Pancreas (tissue), 10 donors: ENCODE data around the gene LANCL2. TPM values are rescaled to one million over a fixed set of nuclear protein-coding genes. Genes with fewer than 3 reads are reported as not detected.
"Not testable (repeated sequence)": the region's sequence is repeated elsewhere in the genome, so short reads cannot be mapped to it uniquely, and the experiment has no call there.

Experiments
- ATAC-seq, 4 donors: fragments of 200-7000 bp; cut with Tn5 transposase; one replicate each; pipeline versions ENCODE4 v1.8.0 to v1.9.1; 2020; ENCODE audit warnings: mild to moderate bottlenecking in 4 of 4, moderate library complexity in 4 of 4
- DNase-seq, 6 donors: peaks; one replicate each; pipeline ENCODE4 v3.0.0-alpha.2; 2020
- FAIRE-seq: peaks from 2 replicates; lab custom pipeline; 2012; peaks lifted over from hg19 to GRCh38; lab: Jason Lieb, UNC
- H3K27ac ChIP-seq, 4 donors: fragments of 200-600 bp; sonication (generic); 1 replicate in 3 of 4; 2 replicates in 1 of 4; pipeline versions ENCODE4 v1.5.0 to v1.8.0; 2020
- H3K27me3 ChIP-seq, 4 donors: fragments of 200-600 bp; one replicate each; pipeline ENCODE4 v1.8.0; 2021
- H3K36me3 ChIP-seq, 3 donors: fragments of 200-600 bp; sonication (generic) in 1 of 3; one replicate each; pipeline versions ENCODE4 v1.5.0 to v1.8.0; 2020 to 2021
- H3K4me1 ChIP-seq, 3 donors: fragments of 200-600 bp; one replicate each; pipeline ENCODE4 v1.8.0; 2021
- H3K4me3 ChIP-seq, 4 donors: fragments of 200-600 bp; sonication (generic) in 2 of 4; one replicate each; pipeline versions ENCODE4 v1.5.0 to v1.8.0; 2020 to 2021
- H3K9me3 ChIP-seq, 4 donors: fragments of 200-600 bp; one replicate each; pipeline ENCODE4 v1.8.0; 2021
- WGBS, 2 donors: extraction: QIAGEN DNeasy Blood & Tissue Kit; methylation state at CpG; one replicate each; pipeline ENCODE4 v1.1.7; 2013; 5-methylcytosine and 5-hydroxymethylcytosine counted together
- intact Hi-C, 3 donors: fragments of 100-400 bp; cut with DNase I; formaldehyde crosslinking; loops; one replicate each; pipeline versions ENCODE4 v1.11.1 to v1.14.2; 2022
- polyA plus RNA-seq, 2 donors: library from polyadenylated mRNA; stranded (reverse); fragments of 200-250 nt; gene quantifications; one replicate each; pipeline ENCODE4 v1.2.3, GENCODE V29; 2013
- total RNA-seq, 6 donors: library from RNA; stranded (reverse); fragmentation: NEBNext Ultra II Directional in 4 of 6; extraction: Animal tissue kit (Norgen Biotek cat#: 25700) in 4 of 6; gene quantifications; one replicate each; pipeline versions ENCODE4 v1.2.1 to v1.2.4, GENCODE V29; 2021 to 2023
- TF ChIP-seq, protein P1 (sequence below), 4 donors: fragments of 200-600 bp; sonication (generic) in 3 of 4; IDR thresholded peaks; one replicate each; pipeline versions ENCODE4 v1.5.0 to v1.8.0; 2021; ENCODE audit warnings: antibody characterized with exemption in 4 of 4
- donor health status: healthy with polysubstance abuse.
- donor health status: DM: no; HTN: no; CAD: no; lungs with moderate emphysema.
- donor health status: DM: no; HTN: no; CAD: no.
- donor health status: control.
- donor health status: control.
- donor health status: Bipolar disorder and iron deficiency.
- donor health status: DM: yes; HTN: yes; CAD: no.
- donor health status: DM: no; HTN: no; CAD: no.
- donor health status: DM: no; HTN: no; CAD: no.
- donor health status: DM: yes; HTN: yes; CAD: no.

The LANCL2 gene
- total and polyA plus RNA-seq, 8 donors, result 4.6 to 8.5 (median 6.3) TPM

GRCh38 chr7:55345292-55345691, 19.8 kb upstream of the LANCL2 start:
- FAIRE-seq (no peak), DNase-seq (no peak), ATAC-seq (no peak)
- Histone ChIP-seq H3K9me3 (no peaks in the 10 kb centered on the region), H3K4me3 (no peak overlapping the region), H3K36me3 (no peaks in the 10 kb centered on the region), H3K27ac (no peak overlapping the region), H3K27me3 (no peaks in the 10 kb centered on the region), H3K4me1 (no peaks in the 10 kb centered on the region)
- TF ChIP-seq, protein P1, sequence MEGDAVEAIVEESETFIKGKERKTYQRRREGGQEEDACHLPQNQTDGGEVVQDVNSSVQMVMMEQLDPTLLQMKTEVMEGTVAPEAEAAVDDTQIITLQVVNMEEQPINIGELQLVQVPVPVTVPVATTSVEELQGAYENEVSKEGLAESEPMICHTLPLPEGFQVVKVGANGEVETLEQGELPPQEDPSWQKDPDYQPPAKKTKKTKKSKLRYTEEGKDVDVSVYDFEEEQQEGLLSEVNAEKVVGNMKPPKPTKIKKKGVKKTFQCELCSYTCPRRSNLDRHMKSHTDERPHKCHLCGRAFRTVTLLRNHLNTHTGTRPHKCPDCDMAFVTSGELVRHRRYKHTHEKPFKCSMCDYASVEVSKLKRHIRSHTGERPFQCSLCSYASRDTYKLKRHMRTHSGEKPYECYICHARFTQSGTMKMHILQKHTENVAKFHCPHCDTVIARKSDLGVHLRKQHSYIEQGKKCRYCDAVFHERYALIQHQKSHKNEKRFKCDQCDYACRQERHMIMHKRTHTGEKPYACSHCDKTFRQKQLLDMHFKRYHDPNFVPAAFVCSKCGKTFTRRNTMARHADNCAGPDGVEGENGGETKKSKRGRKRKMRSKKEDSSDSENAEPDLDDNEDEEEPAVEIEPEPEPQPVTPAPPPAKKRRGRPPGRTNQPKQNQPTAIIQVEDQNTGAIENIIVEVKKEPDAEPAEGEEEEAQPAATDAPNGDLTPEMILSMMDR (IDR thresholded peaks at IDR 0.05), result no peak
- intact Hi-C loops, result no loop called here
- WGBS, 2 donors, result 72 to 74% methylated on average over 22 of the region's 22 CpGs

- H3K4me1 ChIP-seq, result no peaks in the 10 kb centered on the region
- no peak for FAIRE-seq
- H3K4me3 ChIP-seq, result no peak overlapping the region
- WGBS, 2 donors, result 57 to 75% methylated on average over 4 of the region's 4 CpGs
- intact Hi-C loops, result no loop called here
- no peak for ATAC-seq
- H3K27me3 ChIP-seq, result no peaks in the 10 kb centered on the region
- TF ChIP-seq, protein P1 (IDR thresholded peaks at IDR 0.05), result no peak
- no peaks in the 10 kb centered on the region for H3K9me3 ChIP-seq
- no peaks in the 10 kb centered on the region for H3K36me3 ChIP-seq
- DNase-seq, result no peak
- no peak overlapping the region for H3K27ac ChIP-seq
Observed at GRCh38 chr7:55348502-55348901, 16.6 kb upstream of the LANCL2 start.

DNA sequence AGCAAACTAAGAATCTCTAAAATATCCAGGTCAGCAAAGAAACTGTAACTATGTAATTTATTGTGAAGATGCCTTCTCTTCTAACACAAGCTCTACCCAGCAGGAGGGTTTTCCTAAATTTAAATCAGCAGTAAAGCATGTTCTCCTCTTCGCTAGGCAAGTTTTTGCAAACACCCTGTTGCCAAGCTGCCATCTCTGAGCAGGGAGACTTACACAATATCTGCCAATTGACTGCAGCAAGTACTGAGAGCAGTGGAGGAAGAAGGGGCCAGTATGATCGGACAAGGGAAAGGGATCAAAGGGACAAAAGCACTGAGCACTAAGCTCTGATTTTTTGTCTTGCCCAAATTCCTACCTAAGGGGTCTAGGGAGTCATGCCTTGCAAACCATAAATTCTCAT, 16.0 kb upstream of the LANCL2 start:
- no peak overlapping the region for H3K4me3 ChIP-seq
- H3K36me3 ChIP-seq, result no peaks in the 10 kb centered on the region
- intact Hi-C loops, result no loop called here
- 46 to 66% methylated on average over 2 of the region's 2 CpGs for WGBS, 2 donors
- DNase-seq, result no peak
- no peak overlapping the region for H3K27ac ChIP-seq
- H3K27me3 ChIP-seq, result no peaks in the 10 kb centered on the region
- H3K9me3 ChIP-seq, result no peaks in the 10 kb centered on the region
- no peaks in the 10 kb centered on the region for H3K4me1 ChIP-seq
- TF ChIP-seq, protein P1 (IDR thresholded peaks at IDR 0.05), result no peak
- no peak for ATAC-seq
- FAIRE-seq, result no peak

- H3K9me3 ChIP-seq, result no peaks in the 10 kb centered on the region
- TF ChIP-seq, protein P1 (IDR thresholded peaks at IDR 0.05), result no peak
- no peak for FAIRE-seq
- no peak overlapping the region for H3K4me3 ChIP-seq
- no peak overlapping the region for H3K27ac ChIP-seq
- no peak for ATAC-seq
- no peaks in the 10 kb centered on the region for H3K4me1 ChIP-seq
- intact Hi-C loops, result no loop called here
- DNase-seq, result no peak
- WGBS, 2 donors, result 51 to 61% methylated on average over 7 of the region's 7 CpGs
- no peaks in the 10 kb centered on the region for H3K36me3 ChIP-seq
- H3K27me3 ChIP-seq, result no peaks in the 10 kb centered on the region
Observed at GRCh38 chr7:55350281-55350680, 14.9 kb upstream of the LANCL2 start.

DNA sequence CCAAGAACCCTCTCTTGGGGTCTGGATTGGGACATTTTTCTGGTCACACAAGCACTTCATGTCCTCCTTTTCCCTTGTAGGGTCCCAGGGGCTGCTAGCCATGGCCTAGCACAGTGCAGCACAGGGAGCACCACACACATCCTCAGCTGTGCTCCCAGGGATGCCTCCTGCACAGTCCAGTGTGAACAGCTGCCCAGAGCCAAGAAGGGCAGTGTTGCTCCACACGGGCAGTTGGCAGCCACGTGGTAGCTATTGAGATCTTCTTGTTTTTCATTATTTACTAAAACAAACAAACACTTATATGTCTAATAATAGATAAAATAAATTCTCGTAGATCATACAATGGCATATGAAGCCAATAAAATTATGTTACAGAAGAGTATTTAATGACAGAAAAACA, 13.9 kb upstream of the LANCL2 start:
- no peak overlapping the region for H3K4me3 ChIP-seq
- H3K9me3 ChIP-seq, result no peaks in the 10 kb centered on the region
- WGBS, 2 donors, result 50 to 55% methylated on average over 3 of the region's 3 CpGs
- no peak for FAIRE-seq
- H3K36me3 ChIP-seq, result no peaks in the 10 kb centered on the region
- no peaks in the 10 kb centered on the region for H3K27me3 ChIP-seq
- no peak for DNase-seq
- TF ChIP-seq, protein P1 (IDR thresholded peaks at IDR 0.05), result no peak
- intact Hi-C loops, result no loop called here
- H3K27ac ChIP-seq, result no peak overlapping the region
- no peaks in the 10 kb centered on the region for H3K4me1 ChIP-seq
- ATAC-seq, result no peak

DNA sequence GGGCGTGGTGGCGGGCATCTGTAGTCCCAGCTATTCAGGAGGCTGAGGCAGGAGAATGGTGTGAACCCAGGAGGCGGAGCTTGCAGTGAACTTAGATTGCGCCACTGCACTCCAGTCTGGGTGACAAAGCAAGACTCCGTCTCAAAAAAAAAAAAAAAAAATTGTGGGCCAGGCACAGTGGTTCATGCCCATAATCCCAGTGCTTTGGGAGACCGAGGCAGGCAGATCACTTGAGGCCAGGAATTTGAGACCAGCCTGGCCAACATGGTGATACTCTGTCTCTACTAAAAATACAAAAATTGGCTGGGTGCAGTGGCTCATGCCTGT, 12.2 kb upstream of the LANCL2 start:
- DNase-seq, ATAC-seq, FAIRE-seq, H3K4me3 ChIP-seq, H3K9me3 ChIP-seq, H3K27me3 ChIP-seq, intact Hi-C loops, H3K27ac ChIP-seq, H3K4me1 ChIP-seq, H3K36me3 ChIP-seq: not testable (repeated sequence)
- WGBS, 2 donors, result 89 to 92% methylated on average over 6 of the region's 6 CpGs
